Measurements from ENCODE around the gene SPTBN5.

SPTBN5 gene

DNA sequence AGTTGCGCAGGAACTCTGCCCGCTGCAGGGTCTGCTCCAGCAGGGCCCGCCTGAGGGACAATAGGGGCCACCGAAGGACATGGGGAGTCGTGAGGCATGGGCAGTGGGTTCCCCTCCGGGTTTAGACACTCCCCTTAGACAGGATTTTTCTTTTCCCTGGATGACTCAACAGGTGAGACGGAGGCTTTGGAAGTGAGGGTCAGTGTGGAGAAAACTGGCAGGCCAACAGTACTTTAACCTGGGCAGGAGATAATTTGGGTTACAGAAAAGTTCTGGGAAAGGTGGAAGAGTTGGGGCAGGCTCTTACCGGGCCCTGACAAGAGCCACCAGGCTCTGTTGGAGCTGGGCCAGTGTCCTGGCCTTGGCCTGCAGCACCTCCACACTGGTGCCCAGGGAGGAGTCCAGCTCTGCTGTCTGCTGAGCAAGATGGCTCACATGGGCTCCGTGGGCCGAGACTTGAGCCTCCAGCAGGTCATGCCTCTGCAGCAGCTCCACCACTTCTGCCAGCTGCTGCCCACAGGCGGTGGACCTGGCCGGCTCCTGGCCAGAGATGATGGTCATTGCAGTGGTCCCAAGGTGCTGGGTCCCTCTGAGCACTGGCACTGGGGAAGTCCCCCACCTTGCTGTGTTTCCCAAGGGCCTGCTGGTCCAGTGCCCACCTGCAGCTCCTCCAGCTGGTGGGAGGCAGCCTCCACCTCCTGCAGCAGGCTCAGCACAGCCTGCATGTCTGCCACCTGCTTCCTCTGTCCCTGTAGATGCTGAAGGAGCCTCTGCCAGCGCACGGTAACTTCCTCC lies 11.0 kb downstream of the SPTBN5 start:
- no peak for DNase-seq

DNA sequence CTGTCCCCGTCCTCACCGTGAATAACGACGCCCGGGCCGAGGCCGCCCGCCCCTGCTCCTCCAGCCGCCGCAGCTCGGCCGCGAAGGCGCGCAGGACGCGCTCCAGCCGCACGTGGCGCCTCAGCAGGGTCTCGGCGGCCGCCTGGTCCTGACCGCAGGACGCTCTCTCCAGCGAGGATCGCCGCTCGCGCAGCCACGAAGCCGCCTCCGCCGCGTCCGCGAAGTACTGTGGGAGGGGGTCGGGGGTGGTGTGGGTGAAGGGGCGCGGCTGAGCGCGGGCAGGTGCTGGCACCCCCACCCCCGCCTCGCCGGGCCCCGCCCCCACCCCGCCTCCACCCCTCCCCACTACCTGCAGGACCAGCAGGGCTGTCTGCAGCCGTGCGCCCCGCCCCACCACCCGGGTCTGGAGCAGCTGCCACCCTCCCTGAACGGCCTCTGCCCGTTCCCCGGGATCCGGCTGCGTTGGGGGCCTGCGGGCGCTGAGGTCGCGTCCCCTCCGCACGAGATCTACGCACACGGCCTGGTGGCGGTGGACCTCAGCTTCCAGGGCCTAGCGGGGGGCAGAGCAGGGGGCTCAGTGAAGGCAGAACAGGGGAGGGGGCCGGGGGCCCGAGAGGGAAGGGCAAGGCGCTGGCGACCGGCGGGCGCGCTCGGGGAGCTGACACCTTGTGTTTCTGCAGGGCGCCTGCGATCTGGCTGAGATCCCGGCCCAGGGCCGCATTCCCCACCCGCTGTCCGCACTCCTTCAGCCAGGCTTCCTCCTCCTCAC lies 11.7 kb downstream of the SPTBN5 start:
- DNase-seq: no peak

DNA sequence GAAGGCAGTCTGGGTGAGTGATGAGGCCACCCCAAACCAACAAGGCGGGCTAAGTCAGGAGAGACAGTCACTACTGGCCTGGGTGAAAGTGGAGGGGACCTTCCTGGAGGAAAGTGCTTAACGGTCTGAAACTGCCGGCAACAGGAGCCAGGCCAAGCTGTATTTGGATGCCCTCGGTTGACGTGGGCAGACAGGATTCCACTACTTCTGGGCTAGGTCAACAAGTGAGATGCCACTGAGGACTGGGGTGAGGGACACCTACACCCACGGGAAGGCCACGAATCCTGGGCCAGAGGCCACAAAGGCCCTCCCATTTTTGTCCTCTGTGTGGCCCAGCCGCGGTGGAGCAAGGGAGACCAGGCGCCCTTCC lies 12.3 kb downstream of the SPTBN5 start:
- DNase-seq: no peak

DNA sequence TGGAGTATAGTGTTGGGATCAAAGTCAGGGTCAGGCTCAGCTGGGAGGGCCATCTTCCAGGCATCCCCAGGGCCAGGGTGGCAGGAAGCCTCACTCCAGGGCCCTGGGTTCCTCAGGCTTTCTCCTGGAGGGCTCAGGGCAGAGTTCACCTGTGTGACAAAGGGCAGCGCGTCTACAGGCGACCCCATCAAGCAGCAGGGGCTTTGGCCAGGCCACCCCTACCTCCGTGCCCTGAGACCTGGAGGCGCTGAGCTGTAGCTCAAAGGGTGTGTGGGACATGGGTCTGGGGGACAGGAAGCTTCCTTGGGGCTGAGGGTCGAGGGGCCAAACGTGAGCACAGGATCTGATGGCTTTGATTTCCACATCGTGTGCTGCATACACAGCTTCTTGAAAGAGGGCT lies 12.8 kb downstream of the SPTBN5 start:
- no peak for DNase-seq

DNA sequence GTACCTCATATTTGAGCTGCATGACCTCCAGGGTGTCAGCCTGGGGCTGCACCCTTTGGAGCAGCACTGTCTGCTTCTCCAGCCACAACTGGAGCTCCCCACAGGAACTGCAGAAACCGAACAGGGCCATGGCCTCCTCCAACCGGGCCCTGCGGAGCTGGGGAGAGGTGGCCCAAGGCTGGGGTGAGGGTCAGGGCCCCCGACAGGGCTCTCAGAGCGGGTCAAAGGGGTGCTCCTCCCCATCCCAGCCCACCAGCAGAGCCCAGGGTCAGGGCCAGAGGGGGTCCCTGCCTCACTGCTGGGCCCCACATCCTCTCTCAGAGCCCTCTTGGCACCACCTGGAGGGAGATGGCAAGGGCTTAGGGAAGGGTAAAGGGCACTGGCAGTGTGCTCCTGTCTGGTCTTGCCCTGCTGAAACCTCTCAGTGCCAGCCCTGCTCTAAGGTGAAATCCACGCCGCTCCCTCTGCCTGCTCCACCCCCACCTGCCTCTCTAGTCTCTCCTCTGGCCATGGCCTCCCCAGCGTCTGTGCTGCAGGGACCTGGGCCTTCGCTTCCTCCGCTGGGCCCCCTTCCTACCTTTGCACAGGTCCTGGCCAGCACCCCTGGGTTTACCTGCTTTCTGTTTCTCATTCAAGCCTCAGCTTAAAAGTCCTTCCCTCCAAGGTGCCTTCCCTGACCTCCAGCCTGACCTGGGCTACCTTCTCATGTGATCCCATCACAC lies 13.5 kb downstream of the SPTBN5 start:
- DNase-seq: no peak

DNA sequence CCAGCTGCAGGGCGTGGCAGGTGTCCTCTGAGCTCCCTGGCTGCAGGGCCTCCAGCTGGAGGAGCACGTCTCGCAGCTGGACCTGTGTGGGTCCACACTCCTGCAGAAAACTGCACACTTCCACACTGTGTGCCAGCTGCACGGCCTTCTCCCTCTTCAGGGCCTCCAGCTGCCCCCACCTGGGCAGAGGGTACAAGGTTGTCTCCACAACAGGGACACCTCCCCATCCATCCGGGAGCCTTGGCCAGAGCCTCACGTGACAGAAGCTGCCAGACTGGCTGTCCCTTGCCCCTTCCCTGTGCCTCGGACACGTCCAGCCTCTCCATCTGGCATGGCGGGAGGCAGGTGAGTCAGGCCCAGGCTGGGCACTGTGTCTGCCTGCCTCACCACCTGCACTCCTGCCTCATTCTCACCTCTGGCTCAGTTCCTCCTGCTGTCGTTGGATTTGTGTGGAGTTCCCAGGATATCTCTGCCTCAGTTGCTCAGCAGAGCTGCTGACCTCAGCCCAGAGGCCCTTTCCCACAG lies 14.5 kb downstream of the SPTBN5 start:
- DNase-seq: no peak

DNA sequence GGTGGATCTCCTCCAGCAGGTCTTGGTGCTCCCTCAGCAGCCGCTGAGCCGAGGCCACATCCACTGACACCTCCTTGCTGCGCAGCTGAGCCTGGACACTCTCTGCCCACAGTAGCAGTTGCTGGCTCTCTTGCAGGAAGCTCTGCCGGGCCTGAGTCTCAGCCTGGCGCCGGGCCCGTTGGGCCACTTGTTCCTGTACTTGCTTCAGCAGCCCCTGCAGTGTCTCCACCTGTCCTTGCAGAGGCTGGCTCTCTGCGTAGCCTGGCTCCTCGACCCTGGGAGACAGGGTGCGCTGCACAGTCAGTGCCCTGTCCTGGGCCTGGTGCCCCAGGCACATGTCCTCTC lies 15.5 kb downstream of the SPTBN5 start:
- no peak for DNase-seq

DNA sequence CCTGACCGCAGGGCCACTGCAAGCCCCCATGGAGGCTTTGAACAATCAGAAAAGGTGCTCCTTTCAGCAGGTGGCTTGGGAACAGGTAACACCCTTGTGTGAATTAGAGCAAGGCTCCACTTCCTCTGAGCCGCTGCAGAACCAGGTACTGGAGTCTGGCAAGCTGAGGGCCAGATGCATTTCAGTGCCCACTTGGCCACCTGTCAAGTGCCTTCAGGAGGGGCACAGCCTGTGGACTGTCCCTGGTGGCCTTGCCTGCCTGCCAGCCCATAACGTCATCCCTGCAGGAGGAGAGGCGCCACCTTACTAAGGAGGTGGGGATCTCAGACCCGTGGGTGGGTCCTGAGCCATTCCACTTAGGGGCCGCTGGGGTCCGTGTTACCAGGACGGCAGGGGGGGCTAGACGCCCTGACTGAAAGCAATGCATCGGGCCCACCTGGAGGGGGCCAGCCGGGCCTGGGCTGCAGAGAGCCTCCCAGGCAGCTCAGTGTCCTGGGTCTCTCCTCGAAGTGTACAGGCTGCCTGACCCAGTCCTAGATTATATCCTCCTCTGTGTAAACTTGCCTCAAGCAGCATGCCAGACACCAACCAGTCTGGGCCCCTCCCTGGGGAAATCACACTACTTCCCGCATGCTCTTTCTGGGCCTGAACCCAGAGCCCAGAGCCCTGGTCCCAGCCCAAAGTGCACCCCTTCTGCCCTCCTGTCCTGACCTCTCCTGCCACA lies 16.1 kb downstream of the SPTBN5 start:
- DNase-seq: no peak

DNA sequence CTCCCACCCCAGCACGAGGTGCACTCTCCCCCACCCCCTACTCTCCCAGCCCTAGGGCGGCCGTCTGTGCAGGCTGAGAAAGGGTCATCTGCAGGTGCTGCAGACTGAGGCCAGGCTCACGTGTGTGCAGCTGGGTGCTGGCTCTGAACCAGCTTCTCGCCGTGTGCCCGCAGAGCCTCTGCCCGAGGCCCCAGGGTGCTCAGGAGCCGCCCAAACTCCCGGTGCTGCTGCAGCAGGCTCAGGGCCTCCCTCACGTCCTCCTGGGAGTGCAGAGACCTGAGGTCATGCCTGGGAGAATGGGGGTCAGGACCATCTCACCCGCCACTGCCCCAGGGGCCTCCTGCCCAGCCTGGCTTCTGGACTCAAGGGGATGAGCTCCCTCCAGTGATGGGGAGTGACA lies 17.2 kb downstream of the SPTBN5 start:
- no peak for DNase-seq

DNA sequence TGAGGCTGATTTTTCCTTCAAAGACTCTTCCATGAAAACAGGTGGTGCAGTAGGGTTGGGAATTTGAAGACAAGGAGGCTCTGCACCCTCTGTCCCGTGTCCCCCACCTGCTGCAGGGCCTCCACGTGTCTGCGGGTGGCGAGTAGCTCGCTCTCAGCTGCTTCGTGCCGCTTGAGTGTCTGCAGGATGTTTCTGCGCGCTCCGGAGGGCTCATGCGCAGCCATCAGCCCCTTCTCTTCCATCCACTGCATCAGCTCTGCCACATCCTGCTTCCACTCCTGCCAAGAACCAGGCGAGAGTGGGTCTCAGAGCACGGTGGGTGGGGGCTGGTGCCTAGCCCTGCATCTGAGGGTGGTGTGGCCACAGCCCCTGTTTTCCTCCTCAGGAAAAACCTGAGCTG lies 17.8 kb downstream of the SPTBN5 start:
- DNase-seq: no peak

DNA sequence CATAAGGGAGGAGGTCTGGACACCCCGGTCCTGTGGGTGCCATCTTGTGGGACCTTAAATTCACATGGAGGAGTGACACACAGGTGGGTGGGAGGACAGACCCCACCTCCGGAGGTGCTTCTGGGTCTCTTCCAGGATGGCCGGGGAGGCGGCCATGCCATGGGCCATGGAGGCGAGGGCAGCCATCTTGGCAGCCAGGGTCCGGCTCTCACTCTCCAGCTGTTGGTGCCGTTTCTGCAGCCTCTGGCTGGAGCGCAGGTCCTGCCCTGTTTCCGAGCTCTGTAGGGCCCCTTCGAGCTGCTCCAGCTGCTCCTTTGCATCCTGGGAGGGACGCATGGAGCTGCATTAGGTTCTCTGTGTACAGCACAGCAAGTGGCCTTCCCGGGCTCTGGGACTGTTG lies 19.1 kb downstream of the SPTBN5 start:
- DNase-seq: no peak

DNA sequence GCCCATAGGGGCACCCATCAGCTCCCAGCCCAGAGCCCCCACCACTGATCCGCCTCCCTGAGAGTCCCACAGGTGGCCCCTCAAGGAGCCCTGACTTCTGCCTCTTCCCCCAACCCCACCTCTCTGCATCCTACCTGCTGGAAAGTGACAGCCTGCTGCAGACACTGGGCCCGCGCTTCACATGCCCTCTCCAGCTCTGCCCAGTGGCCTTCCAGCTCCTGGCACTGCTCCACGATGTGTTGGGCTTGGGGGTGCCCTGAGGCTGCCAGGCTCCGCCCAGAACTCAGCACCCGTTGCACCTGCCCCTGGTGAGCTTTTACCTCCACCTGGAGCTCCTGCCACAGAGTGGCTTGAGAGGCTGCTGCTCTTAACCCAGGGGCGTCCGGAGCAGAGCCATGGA lies 20.1 kb downstream of the SPTBN5 start:
- no peak for DNase-seq

DNA sequence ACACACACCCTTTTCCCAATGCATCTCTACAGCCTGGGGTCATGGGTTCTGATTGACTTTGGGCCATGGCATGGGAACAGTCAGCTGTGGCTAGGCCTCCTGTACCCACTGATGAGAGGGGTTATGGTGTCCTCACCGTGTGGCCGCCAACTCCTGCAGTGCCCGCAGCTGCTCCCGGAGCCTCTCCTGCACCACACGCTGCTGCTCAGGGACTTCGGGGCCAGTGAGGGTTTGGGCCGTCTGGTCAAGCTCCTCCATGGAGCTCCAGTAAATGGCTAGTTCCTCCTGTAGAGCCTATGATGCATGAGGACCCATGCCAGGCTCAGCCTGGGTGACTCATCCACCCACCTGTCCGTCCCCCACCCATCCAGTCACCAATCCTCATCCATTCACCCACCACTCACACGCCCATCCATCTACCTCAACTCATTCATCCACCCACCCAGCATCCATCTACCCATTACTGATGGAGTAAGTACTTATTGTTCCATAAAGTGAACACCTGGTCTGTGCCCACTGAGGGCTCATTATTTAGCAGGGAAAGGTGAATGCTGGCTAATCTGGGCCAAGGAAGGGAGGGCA lies 21.6 kb downstream of the SPTBN5 start:
- DNase-seq: no peak

DNA sequence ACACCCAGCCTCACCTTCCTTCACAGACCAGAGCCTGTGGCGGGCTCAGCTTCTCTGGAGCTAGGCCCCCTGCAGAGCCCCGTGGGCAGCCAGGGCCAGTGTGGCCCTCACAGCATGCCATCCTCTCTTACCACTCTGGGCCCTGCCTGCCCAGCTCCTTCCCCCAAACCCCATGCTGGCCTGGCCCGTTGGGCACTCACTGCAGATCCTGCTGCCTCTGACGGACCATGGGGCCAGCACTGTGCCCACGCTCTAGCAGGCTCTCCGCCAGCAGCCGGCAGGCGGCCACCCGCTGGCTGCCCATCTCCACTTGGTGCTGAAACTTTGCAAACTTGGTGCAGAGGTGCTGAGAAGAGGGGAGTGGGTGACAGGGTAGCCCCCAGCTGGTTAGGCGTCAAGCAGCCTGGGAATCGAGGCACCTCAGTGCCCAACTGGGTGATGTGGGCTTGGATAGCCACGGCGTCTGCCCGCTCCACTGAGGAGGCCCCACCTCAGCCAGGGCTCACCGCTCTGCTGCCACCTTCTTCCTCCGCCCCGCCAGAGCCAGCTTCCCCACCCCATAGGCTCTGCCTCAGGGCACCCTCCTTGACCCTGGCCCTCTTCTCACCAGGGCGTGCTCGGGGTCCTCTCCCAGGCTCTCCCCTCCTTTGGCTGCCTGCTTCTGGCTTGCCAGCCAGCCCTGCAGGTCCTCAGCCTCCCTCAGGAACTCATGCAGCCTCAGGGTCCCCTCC lies 22.5 kb downstream of the SPTBN5 start:
- no peak for DNase-seq

DNA sequence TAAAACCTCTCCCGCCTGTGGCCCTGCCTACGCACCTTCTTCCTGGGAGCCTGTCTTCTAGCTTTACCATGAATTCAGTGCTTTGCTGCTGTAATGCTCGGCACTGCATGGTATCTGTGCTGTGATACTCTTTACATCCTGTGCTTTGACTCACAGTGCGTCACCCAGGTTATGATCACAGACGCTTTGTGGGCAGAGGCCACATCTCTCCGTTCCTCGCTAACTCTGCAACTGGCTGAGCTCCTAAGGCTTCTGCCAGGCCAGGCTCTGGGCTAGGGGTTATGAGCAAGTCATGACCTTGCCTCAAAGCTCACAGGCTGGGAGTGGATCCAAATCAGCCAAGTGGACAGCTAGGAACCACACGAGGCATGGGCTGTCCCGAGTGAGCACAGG lies 23.2 kb downstream of the SPTBN5 start:
- no peak for DNase-seq

DNA sequence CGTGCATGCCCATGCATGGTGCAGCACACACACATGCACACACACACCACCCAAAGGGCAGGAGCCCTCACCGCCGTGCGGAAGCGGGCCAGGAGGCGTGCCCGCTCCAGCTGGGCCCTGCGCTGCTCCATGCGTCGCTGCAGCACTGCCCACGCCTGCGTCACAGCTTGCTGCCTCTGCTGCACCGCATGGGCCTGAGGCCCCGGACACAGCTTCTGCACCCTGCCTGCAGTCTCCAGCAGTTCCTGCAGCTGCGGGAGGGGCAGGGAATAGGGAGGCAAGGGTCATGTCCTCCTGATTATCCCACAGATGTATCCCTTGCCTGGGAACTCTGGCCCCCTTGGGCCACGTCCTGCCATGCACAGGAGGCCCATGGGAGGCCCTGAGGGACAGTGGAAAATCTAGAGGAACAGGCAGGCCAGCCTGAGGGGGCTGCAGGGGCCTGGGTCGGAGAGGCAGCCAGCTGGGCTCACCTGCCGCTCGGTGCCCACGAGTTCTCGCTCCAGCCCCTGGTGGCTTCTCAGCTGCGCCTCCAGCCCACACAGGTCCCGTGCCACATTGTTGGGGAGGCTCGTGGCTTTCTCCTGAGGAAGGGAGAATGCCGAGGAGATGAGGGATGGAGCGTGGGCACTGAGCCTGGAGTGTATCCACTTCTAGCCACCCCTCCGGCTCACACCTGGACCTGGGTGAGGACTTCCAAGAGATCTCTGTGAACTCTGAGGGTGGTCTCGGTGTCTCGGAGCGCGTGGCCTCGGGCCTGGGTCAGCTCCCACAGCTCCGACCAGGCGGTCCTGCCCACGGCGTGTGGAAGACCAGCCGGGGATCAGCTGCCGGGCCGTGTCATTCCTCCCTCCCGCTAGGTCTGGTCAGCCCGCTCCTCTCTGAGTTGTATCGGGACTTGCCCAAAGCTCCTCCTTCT lies 23.8 kb downstream of the SPTBN5 start:
- DNase-seq: no peak

DNA sequence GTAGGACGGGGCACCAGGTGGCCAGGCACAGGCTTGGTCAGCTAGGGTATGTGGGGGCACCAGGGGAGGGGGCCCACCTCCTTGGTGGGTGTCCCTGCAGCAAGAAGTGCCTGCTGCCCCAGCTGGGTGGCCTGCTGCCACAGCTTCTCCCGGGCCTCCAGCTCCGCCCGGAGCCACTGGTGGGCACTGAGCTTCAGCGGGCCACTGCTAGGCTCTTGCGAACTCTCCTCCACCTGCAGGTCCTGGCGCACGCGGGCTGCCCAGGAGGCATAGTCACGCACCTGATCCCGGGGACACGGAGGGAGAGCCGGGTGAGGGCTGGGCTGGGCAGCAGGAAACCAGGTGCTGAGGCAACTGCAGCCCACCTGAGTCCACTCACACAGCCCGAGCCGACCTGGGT lies 25.5 kb downstream of the SPTBN5 start:
- DNase-seq: no peak

DNA sequence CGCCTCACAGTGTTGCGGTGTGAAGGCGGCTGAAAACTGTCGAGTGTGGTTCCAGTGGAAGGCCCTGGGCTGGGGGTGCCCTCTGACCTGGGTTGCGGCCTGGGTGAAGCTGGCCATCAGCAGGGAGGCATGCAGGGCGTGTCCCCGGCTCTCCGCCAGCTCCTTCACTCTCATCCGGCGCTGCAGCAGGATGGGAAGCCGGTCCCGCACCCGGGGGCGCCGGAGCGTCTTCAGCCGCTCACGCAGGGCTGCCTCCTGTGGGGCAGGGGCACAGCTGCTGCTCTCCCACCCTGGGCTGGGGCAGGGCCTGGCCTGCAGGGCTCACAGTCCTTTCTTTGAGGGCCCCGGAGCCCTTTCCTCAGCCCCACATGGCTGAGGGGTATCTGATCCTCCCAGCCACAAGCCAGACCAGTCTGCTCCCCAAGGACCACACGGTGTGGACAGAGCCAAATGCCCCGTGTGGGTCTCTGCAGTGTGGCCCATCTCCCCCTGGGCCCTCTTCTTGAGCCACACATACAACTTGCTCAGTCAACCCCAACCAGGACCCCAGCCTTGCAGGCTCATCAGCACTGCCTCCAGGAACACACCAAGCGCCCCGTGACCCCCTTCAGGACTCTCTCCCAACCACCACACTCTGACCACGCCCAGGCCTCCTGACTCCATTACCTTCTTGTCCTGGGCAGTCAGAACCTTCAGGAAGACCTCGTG lies 26.8 kb downstream of the SPTBN5 start:
- DNase-seq: no peak

DNA sequence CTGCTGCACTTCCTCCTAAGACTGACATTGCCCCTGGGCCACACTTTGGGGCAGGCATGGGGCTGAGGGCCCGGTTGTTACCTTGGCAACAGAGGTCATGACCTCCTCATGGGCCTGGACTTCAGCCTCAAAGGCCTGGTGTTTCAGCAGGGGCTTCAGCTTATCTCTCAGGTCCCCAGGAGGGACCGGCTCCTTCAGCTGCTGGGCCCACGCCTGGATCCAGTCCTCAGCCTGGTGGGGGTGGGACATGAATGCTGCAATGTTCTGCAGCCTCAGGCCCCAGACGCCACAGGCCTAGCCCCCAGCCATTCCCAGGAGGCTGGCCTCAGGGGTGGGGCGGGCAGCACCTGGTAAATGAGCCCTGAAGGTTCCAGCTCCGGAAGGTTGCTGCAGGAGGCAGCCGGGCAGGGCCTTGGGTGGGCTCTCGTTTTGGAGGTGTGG lies 27.6 kb downstream of the SPTBN5 start:
- no peak for DNase-seq

DNA sequence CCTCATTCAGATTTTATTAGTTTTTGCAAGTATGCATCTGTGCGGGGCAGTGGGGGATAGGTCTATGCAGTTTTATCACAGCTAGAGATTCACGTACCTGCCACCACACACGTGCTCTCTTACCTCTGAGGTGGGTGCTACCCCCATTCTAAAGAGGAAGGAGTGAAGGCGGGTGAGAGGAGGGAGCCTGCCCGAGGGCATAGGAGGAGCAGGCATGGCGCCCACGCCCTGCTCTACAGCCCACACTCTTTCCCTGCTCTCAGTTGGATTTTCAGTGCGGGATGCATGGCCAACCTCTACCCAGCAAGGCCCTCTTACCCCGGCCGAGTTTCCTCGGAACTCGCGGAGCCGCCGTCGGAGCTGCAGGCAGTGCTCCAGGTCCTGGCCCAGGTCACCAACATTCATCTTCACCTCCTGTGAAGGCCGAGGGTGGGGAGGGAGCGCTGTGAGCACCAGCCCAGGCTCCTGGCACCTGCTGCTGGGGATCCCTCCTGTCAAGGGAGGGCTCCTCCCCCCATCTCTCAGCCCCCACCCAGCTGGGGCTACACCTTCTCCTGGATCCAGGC lies 28.3 kb downstream of the SPTBN5 start:
- no peak for DNase-seq
